ENCODE measurements around the gene TMEM17.

DNA sequence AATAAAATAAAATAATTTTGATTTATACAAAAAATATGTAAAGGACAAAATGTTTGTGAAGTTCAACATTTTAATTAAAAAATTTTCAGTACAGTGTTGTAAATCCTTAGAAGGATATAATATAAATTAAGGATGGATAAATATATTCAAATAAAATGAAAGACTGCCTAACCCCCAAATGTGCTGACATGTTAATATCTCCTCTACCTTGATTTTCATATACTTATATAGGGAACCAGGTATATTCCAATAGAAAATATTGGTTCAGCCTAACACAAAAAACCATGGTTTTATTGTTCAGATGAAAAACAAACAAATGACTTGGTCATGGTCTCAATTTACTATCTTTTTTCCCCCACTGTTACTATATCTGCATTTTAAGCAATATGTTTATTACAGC is 7.3 kb downstream of the TMEM17 start:
- TF ChIP-seq CTCF (IDR thresholded peaks at IDR 0.05) (no peak), POLR2A (IDR thresholded peaks at IDR 0.05) (no peak)
